Fibroblast of the aortic adventitia (primary cell): Measurements from ENCODE around the gene MSLN. TPM values are rescaled to one million over a fixed set of nuclear protein-coding genes. Genes with fewer than 3 reads are reported as not detected.
A peak's percentile ranks its signal among the peaks of the same experiment; 100 is the strongest.

Experiments
- DNase-seq: peaks from one replicate; pipeline ENCODE4 v3.0.0-alpha.2; 2010; ENCODE audit warnings: low read depth
- H3K4me3 ChIP-seq: 2 replicates; pipeline ENCODE4 v1.5.1; 2011; ENCODE audit warnings: low read depth, mild to moderate bottlenecking, control low read depth, low read length, moderate library complexity
- total RNA-seq: library from RNA; depleted of rRNA; stranded (reverse); fragments of >200 nt; gene quantifications from 2 replicates; pipeline ENCODE4 v1.2.3, GENCODE V29; 2012; ENCODE audit warnings: low replicate concordance
- TF ChIP-seq, protein P1 (sequence below): IDR thresholded peaks from 2 replicates; pipeline ENCODE4 v1.5.1; 2011; ENCODE audit warnings: mild to moderate bottlenecking, low read length, control low read depth, inconsistent platforms; ENCODE audit not compliant: insufficient read depth

Gene MSLN
- total RNA-seq, 1 donor: not detected

DNA sequence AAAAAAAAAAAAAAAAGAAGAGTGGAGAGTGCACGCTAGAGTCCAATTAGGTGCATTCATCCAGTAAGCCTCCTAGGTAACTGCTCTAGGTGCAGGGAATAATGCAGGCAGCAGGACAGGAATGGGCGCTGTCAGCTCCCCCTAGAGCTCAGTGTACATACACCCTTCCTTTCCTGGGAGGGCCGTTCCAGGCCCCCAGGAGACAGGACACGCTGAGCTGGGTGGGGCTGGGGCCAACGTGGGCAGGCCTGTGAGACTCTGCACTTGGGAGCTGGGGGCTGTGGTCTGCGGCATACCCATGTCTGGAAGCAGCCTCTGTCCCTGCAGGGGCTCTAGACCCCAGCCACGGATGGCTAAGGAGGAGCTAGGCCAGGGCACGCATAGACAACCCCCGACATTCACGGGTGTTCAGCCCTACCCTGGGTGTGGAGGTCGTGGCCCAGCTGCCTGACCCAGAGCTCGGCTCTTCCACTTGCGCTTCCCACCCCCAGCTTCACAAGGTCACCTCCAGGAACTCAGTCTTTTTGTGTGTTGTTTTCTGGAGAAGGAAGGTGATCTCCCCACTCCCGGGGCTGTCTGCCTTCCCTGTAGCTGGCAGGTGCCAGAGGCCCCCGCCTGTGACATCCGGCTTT is 40.6 kb upstream of the MSLN start:
- no peak for DNase-seq
- TF ChIP-seq, protein P1, sequence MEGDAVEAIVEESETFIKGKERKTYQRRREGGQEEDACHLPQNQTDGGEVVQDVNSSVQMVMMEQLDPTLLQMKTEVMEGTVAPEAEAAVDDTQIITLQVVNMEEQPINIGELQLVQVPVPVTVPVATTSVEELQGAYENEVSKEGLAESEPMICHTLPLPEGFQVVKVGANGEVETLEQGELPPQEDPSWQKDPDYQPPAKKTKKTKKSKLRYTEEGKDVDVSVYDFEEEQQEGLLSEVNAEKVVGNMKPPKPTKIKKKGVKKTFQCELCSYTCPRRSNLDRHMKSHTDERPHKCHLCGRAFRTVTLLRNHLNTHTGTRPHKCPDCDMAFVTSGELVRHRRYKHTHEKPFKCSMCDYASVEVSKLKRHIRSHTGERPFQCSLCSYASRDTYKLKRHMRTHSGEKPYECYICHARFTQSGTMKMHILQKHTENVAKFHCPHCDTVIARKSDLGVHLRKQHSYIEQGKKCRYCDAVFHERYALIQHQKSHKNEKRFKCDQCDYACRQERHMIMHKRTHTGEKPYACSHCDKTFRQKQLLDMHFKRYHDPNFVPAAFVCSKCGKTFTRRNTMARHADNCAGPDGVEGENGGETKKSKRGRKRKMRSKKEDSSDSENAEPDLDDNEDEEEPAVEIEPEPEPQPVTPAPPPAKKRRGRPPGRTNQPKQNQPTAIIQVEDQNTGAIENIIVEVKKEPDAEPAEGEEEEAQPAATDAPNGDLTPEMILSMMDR: peak; percentile 32
- H3K4me3 ChIP-seq: peak overlapping the region; percentile 76

DNA sequence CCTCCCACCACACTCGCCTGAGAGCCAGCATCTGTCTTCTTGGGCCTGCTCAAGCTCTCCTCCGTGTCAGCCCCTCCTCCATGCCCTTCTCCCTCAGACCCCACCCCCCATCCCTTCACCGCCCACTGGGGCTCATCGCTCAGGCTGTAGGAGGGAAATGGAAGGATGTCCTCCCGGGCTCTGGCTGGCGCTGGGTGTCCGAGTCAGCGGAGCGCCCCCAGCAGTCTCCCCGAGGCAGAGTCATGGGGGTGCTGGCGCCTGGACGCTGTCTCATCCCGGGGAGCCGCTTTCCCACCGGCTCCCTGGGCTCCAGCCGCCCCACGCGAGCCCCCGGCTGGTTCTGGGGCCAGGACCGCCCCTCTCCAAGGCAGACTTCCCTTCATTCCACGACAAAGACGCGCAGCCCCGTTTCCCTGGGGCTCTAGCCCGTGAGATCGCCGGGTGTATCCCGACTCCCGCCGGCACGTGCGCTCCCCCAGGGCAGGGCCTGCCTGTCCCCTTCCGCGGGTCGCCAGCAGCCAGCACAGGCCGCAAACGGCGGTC is 40.0 kb upstream of the MSLN start:
- TF ChIP-seq, protein P1: peak; percentile 34
- peak; percentile 62 for DNase-seq
- H3K4me3 ChIP-seq: peak overlapping the region; percentile 76

DNA sequence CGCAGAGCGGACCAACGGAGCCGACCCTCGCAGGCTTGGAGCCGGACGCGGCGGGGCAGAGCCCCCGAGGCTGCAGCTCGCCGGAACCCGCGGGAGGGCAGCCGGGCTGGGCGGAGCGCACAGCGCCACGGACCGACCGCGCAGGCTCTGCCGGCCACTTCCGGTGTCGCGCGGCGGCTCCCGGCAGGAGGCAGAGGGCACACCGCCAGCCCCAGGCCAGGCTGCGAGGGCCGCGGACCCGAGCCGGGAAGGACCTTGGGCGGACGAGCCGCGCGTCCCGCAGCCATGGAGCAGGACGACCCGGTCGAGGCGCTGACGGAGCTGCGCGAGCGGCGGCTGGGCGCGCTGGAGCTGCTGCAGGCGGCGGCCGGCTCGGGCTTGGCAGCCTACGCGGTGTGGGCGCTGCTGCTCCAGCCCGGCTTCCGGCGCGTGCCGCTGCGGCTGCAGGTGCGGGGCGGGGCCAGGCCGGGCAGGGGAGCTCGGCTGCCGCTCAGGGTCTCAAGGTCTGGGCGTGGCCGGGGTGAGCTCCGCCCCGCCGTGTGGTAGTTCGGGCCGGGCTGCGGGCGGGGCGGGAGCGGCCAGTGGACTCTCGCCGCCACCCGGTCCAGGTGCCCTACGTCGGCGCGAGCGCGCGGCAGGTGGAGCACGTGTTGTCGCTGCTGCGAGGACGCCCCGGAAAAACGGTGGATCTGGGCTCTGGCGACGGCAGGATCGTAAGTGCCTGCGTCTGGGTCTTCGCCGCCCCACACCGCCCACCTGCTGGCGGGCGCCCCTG is 39.4 kb upstream of the MSLN start, which contains the start of gene ANTKMT:
Gene ANTKMT (plus strand): TSS at position 157 of the 775 bp plus-strand sequence. CDS start 129 bp downstream, at position 286.
- H3K4me3 ChIP-seq: peak within 1 kb of the TSS; percentile 76
- TF ChIP-seq, protein P1: no peak
- DNase-seq: peak; percentile 65

DNA sequence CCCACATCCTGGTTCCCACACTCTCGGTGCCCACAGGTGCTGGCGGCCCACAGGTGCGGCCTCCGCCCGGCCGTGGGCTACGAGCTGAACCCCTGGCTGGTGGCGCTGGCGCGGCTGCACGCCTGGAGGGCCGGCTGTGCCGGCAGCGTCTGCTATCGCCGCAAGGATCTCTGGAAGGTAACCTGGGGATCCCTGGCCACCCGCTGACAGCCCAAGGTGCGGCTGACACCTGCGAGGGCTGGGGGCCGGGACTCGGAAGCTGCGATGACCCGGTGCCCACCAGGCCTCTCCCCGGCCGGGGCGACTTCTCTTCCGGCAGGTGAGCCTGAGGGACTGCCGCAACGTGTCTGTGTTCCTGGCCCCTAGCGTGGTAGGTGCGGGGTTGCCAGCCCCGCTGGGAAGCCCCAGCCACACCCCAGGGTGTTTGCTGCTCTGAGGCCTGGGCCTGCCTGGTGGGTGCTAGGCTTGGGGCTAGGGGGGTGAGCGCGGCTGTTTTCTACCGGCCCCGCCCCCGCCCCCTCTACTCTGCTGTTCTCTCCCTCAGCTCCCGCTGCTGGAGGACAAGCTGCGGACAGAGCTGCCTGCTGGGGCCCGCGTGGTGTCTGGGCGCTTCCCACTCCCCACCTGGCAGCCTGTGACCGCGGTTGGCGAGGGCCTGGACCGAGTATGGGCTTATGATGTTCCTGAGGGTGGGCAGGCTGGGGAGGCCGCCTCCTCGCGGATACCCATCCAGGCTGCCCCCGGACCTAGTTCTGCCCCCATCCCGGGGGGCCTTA is 38.6 kb upstream of the MSLN start:
- DNase-seq: no peak
- TF ChIP-seq, protein P1: no peak
- peak overlapping the region; percentile 76 for H3K4me3 ChIP-seq

DNA sequence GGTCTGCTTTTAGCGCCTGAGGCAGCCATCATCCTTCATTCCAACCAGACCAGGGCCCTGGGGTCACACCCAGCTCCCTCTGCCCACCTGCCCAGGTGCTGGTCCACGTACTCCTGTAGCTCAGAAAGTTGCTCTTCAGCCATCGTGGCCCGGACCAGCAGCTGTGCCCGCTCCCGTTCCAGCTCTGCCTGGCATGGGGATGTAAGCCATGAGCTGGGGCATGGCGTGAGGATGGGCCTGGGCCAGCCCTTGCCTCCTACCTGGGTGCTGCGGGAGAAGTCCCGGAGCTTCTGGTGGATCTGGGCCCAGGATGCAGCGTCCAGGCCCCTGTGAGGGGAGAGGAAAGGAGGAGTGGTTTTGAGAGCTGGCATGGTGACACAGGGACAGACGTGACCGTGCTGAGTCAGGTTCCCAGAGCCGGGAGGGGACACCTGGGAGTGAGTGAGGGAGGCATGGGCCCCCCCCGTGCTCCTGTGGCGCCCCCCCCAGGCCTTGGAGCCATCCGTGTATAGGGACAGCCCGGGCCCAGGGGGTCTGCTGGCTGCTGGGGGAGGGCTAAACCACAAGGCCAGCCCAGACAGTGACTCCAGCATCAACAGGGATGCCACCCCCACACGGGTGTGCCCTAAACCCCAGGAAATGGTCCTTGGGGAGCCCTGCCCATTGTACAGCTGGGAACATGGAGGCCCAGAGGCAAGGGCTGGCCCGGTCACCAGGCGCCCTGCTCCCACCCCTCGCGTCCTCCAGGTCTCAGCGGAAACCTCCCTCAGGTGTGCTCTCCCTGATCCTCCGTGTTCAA is 37.5 kb upstream of the MSLN start:
- TF ChIP-seq, protein P1: no peak
- no peak overlapping the region for H3K4me3 ChIP-seq
- no peak for DNase-seq

DNA sequence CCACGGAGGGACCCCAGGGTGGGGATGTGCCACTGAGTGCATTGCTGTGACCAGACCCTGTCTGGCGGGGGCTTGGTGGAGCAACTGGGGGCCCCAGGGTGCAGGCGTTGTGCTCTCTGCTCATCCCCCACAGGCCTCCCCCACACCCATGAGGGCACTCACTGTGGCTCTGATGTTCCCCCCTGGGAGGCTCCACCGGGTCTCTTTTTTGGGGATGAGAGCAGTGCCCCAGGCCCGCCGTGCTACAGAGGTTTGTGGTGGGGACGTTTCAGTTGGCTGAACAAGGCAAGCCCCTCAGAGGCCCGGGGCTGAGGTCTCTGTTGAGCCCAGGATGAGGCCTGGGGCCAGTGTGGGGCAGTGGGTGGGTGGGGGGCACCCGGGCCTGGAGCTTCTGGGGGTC is 36.8 kb upstream of the MSLN start:
- TF ChIP-seq, protein P1: no peak
- no peak for DNase-seq
- no peak overlapping the region for H3K4me3 ChIP-seq
